ENCODE results near the gene C3orf18. TPM values are rescaled to one million over a fixed set of nuclear protein-coding genes. Genes with fewer than 3 reads are reported as not detected.

The C3orf18 gene
- total RNA-seq (10 to 100 TPM; 13.3 to 28.0 (median 16.0) TPM), polyA plus RNA-seq (1 to 10 TPM; 1.8 to 4.0 (median 2.3) TPM)

DNA sequence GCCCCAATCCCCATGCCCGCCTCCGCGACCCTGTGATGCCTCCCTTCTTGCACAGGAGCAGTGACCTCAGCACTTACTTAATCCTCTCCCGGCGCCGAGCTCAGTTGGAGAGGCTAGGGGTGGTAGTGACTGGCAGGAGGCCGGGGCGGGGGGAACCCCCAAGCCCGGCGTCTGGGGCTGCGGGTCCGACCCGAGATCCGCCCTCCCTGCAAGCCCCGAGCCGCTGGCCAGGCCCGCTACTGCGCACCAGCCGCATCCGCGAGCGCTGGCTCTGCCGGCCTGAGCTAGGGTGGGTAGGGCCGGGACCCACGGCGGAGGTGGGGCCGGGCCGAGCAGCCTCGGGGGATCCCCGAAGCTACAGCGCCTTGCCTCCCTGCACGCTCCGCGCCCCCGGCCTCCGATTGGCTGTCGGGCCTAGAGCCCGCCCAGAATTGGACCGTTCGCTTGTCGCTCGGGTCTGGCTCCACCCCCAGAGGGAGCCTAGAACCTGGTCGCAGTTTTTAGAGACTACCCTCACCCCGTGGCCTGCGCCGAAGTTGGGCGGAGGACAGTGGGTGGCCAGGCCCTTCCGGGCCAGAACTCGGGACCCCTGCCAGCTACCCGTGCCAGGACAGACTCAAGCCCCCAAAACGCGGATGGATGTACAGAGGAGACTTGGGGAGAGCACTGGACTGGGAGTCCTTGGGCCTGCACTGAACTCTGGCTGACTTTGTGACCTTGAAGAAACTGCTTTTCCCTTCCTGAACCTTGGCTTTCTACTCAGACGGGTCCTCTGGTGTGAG is at the start of gene C3orf18:
Gene C3orf18 (minus strand): TSS at position 362 of the 782 bp plus-strand sequence. CDS start 2,048 bp downstream, outside the sequence.
- peak; percentile 97 for DNase-seq
- no peaks in the 10 kb centered on the region for H3K27me3 ChIP-seq
- peak within 1 kb of the TSS; percentile 66 to 86 (median 75) for H3K4me3 ChIP-seq
- peaks cover 0 to 42% (median 35%) of the 10 kb centered on the region in 4 donors for H3K4me1 ChIP-seq
- TF ChIP-seq, protein P1, sequence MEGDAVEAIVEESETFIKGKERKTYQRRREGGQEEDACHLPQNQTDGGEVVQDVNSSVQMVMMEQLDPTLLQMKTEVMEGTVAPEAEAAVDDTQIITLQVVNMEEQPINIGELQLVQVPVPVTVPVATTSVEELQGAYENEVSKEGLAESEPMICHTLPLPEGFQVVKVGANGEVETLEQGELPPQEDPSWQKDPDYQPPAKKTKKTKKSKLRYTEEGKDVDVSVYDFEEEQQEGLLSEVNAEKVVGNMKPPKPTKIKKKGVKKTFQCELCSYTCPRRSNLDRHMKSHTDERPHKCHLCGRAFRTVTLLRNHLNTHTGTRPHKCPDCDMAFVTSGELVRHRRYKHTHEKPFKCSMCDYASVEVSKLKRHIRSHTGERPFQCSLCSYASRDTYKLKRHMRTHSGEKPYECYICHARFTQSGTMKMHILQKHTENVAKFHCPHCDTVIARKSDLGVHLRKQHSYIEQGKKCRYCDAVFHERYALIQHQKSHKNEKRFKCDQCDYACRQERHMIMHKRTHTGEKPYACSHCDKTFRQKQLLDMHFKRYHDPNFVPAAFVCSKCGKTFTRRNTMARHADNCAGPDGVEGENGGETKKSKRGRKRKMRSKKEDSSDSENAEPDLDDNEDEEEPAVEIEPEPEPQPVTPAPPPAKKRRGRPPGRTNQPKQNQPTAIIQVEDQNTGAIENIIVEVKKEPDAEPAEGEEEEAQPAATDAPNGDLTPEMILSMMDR (IDR thresholded peaks at IDR 0.05): no peak
- TF ChIP-seq POLR2AphosphoS5 (IDR thresholded peaks at IDR 0.05) (peak in 3 of 4 donors; percentile 38 to 42 (median 41)), POLR2A (IDR thresholded peaks at IDR 0.05) (peak in 1 of 2 donors; percentile 24)
- peak within 1 kb of the TSS; percentile 87 to 94 (median 89) for H3K27ac ChIP-seq
- intact Hi-C loops (cut with DNase I): loop anchor here (5.0 kb wide), 1 partner anchor 820 kb away; the partner anchor contains the start of gene MANF
- WGBS, 2 donors: 1 to 3% methylated on average over 53 of the region's 53 CpGs
- H3K9me3 ChIP-seq: no peaks in the 10 kb centered on the region
- H3K36me3 ChIP-seq: peaks cover 0 to 12% (median 0%) of the 10 kb centered on the region in 4 donors

DNA sequence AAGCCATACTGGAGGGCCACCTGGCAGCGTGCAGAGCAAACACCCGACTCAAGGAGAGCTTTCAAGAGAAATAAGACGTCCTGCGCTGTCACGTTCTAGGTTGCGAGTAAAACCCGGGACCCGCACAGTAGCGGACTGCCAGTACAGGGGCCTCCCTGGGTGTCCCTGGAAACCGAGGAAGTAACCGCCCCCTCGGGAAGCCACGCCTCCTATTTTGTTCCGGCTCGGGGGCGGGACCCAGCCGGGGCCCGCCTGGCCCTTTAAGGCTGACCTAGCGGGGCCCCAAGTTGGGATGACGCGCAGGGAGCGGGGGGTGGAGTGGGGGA is 49.2 kb upstream of the C3orf18 start:
- no peaks in the 10 kb centered on the region for H3K9me3 ChIP-seq
- WGBS, 2 donors: 0% methylated on average over 22 of the region's 22 CpGs
- intact Hi-C loops (cut with DNase I): loop anchor here (1.0 to 10.0 kb wide), 7 partner anchors 58 to 886 kb away; partner anchors contain the start of genes DCAF1, DOCK3 and MANF
- DNase-seq: peak; percentile 97
- no peaks in the 10 kb centered on the region for H3K36me3 ChIP-seq
- no peaks in the 10 kb centered on the region for H3K27me3 ChIP-seq
- TF ChIP-seq POLR2A (IDR thresholded peaks at IDR 0.05) (no peak), POLR2AphosphoS5 (IDR thresholded peaks at IDR 0.05) (peak in 3 of 4 donors; percentile 33 to 69 (median 49))
- peaks cover 0 to 43% (median 24%) of the 10 kb centered on the region in 4 donors for H3K4me1 ChIP-seq
- H3K4me3 ChIP-seq: peak overlapping the region; percentile 88 to 97 (median 92)
- peak overlapping the region; percentile 84 to 91 (median 89) for H3K27ac ChIP-seq

DNA sequence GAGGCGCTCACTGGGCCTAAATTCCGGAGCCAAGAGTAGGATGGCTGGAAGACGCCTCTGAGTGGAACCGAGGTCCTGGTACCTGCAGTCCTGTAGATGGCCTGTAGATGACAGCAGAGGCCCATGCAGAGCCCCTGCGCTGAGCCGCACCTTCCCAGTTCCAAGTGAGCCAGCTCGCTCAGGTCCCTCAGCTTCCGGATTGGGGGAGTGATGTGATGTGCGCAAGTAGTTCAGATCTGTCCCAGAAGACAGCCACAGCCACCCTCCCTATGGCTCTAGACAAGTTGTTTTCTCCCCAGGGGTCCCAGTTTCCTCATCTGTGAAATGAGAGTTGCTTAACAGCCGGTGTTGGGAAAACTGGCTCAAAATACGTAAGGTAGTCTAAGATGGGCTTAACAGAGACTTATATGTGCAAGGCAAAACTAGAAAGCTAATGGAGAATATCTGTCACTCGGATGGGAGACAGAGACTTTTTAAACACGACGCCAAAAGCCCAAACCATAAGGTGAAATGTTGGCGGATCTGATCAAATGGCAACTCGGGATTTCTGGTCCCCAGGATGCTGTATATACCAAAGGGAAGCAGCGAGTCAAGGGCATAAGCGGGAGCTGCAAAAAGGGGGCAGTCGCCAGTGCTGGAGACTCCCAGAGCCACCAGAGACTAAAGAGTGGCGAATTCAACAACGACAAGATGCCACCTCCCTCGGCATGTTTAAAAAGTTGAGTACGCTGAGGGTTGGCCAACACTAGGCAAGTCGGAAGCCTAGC is 48.6 kb upstream of the C3orf18 start:
- WGBS, 2 donors: 1% methylated on average over 24 of the region's 24 CpGs
- H3K27ac ChIP-seq: peak overlapping the region; percentile 84 to 91 (median 89)
- no peaks in the 10 kb centered on the region for H3K9me3 ChIP-seq
- intact Hi-C loops (cut with DNase I): loop anchor here (1.0 to 10.0 kb wide), 7 partner anchors 59 to 886 kb away; partner anchors contain the start of genes DCAF1, DOCK3 and MANF
- no peaks in the 10 kb centered on the region for H3K27me3 ChIP-seq
- no peaks in the 10 kb centered on the region for H3K36me3 ChIP-seq
- H3K4me3 ChIP-seq: peak overlapping the region; percentile 88 to 97 (median 92)
- peaks cover 0 to 45% (median 27%) of the 10 kb centered on the region in 4 donors for H3K4me1 ChIP-seq
- no peak for TF ChIP-seq EP300 (IDR thresholded peaks at IDR 0.05)
- TF ChIP-seq POLR2A (IDR thresholded peaks at IDR 0.05): no peak
- peak in 2 of 4 donors; percentile 12 to 34 for TF ChIP-seq POLR2AphosphoS5 (IDR thresholded peaks at IDR 0.05)
- TF ChIP-seq, protein P1 (IDR thresholded peaks at IDR 0.05): peak; percentile 95 to 100 (median 98)
- DNase-seq: peak; percentile 94

DNA sequence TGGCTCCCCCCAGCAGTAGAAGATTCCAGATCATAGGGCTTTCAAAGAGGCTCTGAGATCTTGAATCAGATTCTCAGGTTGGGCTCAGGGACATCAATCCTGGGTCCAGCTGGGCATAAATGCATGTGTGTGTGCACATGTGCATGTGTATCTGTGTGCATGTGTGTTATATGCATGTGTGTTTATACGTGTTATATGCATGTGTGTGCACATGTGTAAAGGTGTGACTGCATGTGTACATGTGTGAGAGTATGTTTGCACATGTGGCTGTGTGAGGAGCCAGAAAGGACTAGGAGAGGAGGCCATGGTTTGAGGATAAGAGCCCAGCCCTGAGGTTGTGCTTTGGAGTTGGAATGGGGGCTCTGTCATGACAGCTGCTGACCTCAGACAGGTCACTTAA is 47.6 kb upstream of the C3orf18 start:
- no peak for DNase-seq
- Histone ChIP-seq H3K4me1 (peaks cover 0 to 55% (median 37%) of the 10 kb centered on the region in 4 donors), H3K27me3 (no peaks in the 10 kb centered on the region), H3K9me3 (no peaks in the 10 kb centered on the region), H3K27ac (no peak overlapping the region), H3K36me3 (no peaks in the 10 kb centered on the region), H3K4me3 (no peak overlapping the region)
- 78 to 81% methylated on average over 1 of the region's 1 CpG for WGBS, 2 donors
- TF ChIP-seq, protein P1 (IDR thresholded peaks at IDR 0.05): no peak
- TF ChIP-seq EP300 (IDR thresholded peaks at IDR 0.05): no peak
- TF ChIP-seq POLR2A (IDR thresholded peaks at IDR 0.05): no peak
- TF ChIP-seq POLR2AphosphoS5 (IDR thresholded peaks at IDR 0.05): no peak
- intact Hi-C loops (cut with DNase I): loop anchor here (5.0 to 10.0 kb wide), 3 partner anchors 253 to 887 kb away; partner anchors contain the start of gene DCAF1

Measured in sigmoid colon (tissue), 7 donors.